IMR-90 (cell line): ENCODE measurements around the gene C14orf180.

Experiments used
- MAFK ChIP-seq: IDR thresholded peaks from 2 replicates; pipeline ENCODE4 v1.6.1; 2012; ENCODE audit warnings: low read depth, low read length, improper control_type of control experiment
- POLR2A ChIP-seq: IDR thresholded peaks from 2 replicates; pipeline ENCODE4 v1.6.1; 2012; ENCODE audit warnings: mild to moderate bottlenecking, low read depth, low read length
- RAD21 ChIP-seq: IDR thresholded peaks from 2 replicates; pipeline ENCODE4 v1.6.1; 2012; ENCODE audit warnings: low read length, improper control_type of control experiment
- RFX5 ChIP-seq: IDR thresholded peaks from 2 replicates; pipeline ENCODE4 v1.8.0; 2012; ENCODE audit warnings: low read depth, mild to moderate bottlenecking, low read length, moderate library complexity
- TF ChIP-seq, protein P1 (sequence below): fragments of 150-350 bp; IDR thresholded peaks from 2 replicates; pipeline ENCODE4 v1.6.1; 2017; ENCODE audit warnings: mild to moderate bottlenecking, antibody characterized with exemption, low read length, low read depth
- TF ChIP-seq, protein P2 (sequence below): conservative IDR thresholded peaks from 2 replicates; pipeline ENCODE4 v1.5.1; 2012; ENCODE audit warnings: mild to moderate bottlenecking, low read depth, low read length, improper control_type of control experiment
- TF ChIP-seq, protein P3 (sequence below): fragments of 150-350 bp; IDR thresholded peaks from 2 replicates; pipeline ENCODE4 v1.6.1; 2016; ENCODE audit warnings: low read depth, mild to moderate bottlenecking, low read length, moderate library complexity, borderline replicate concordance

DNA sequence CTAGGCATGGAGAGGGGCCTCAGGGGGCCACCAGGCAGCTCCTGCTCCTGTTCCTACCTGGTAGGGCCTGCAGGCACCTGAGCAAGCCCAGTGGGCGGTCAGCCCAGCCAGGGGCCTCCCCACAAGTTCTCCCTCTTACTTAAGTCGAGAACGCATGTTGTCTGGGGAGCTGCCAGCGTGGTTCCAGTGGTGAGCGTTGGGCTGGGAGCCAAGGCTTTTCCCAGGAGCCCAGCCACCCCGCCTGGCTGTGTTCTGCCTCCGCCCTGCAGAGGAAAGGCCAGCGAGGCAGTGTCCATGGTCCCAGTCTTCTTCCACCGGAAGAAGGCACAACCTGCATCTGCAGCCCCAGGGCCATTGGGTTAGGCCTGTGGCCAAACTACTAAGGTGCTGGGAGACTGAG is 1.4 kb downstream of the C14orf180 start:
- TF ChIP-seq, protein P1, sequence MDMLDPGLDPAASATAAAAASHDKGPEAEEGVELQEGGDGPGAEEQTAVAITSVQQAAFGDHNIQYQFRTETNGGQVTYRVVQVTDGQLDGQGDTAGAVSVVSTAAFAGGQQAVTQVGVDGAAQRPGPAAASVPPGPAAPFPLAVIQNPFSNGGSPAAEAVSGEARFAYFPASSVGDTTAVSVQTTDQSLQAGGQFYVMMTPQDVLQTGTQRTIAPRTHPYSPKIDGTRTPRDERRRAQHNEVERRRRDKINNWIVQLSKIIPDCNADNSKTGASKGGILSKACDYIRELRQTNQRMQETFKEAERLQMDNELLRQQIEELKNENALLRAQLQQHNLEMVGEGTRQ: no peak
- TF ChIP-seq MAFK (no peak), RAD21 (no peak), RFX5 (no peak), POLR2A (no peak)
- TF ChIP-seq, protein P2, sequence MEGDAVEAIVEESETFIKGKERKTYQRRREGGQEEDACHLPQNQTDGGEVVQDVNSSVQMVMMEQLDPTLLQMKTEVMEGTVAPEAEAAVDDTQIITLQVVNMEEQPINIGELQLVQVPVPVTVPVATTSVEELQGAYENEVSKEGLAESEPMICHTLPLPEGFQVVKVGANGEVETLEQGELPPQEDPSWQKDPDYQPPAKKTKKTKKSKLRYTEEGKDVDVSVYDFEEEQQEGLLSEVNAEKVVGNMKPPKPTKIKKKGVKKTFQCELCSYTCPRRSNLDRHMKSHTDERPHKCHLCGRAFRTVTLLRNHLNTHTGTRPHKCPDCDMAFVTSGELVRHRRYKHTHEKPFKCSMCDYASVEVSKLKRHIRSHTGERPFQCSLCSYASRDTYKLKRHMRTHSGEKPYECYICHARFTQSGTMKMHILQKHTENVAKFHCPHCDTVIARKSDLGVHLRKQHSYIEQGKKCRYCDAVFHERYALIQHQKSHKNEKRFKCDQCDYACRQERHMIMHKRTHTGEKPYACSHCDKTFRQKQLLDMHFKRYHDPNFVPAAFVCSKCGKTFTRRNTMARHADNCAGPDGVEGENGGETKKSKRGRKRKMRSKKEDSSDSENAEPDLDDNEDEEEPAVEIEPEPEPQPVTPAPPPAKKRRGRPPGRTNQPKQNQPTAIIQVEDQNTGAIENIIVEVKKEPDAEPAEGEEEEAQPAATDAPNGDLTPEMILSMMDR: no peak
- TF ChIP-seq, protein P3, sequence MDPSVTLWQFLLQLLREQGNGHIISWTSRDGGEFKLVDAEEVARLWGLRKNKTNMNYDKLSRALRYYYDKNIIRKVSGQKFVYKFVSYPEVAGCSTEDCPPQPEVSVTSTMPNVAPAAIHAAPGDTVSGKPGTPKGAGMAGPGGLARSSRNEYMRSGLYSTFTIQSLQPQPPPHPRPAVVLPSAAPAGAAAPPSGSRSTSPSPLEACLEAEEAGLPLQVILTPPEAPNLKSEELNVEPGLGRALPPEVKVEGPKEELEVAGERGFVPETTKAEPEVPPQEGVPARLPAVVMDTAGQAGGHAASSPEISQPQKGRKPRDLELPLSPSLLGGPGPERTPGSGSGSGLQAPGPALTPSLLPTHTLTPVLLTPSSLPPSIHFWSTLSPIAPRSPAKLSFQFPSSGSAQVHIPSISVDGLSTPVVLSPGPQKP: no peak
